HUES64 (cell line): ENCODE data around the gene TAS2R13.

Source experiments
- H3K27ac ChIP-seq: 2 replicates; pipeline ENCODE4 v1.7.0; 2013; ENCODE audit warnings: low read depth, low read length, inconsistent platforms
- H3K27me3 ChIP-seq: 2 replicates; pipeline ENCODE4 v1.6.1; 2013; ENCODE audit warnings: mild to moderate bottlenecking, low read length; ENCODE audit not compliant: insufficient read depth
- H3K36me3 ChIP-seq: 2 replicates; pipeline ENCODE4 v1.6.1; 2013; ENCODE audit warnings: mild to moderate bottlenecking, low read length; ENCODE audit not compliant: insufficient read depth
- H3K4me1 ChIP-seq: 2 replicates; pipeline ENCODE4 v1.6.1; 2013; ENCODE audit warnings: mild to moderate bottlenecking, low read length, moderate library complexity; ENCODE audit not compliant: insufficient read depth
- H3K4me3 ChIP-seq: 2 replicates; pipeline ENCODE4 v1.5.1; 2013; ENCODE audit warnings: mild to moderate bottlenecking, low read length, moderate library complexity
- H3K9ac ChIP-seq: 2 replicates; pipeline ENCODE4 v1.6.1; 2013; ENCODE audit warnings: mild to moderate bottlenecking, low read depth, low read length
- H3K9me3 ChIP-seq: 2 replicates; pipeline ENCODE4 v1.6.1; 2013; ENCODE audit warnings: low read depth, low read length; ENCODE audit not compliant: insufficient read depth
- WGBS: fragments of 150-250, 120-280 bp; methylation state at CpG from one replicate; pipeline ENCODE4 v1.1.7; 2013; ENCODE audit warnings: missing lambda C conversion rate; 5-methylcytosine and 5-hydroxymethylcytosine counted together

Gene TAS2R13

GRCh38 chr12:10873378-10873777 lies 36.0 kb downstream of the TAS2R13 start:
- no peak overlapping the region for H3K27ac ChIP-seq

GRCh38 chr12:10867381-10867780 lies 42.0 kb downstream of the TAS2R13 start:
- H3K27ac ChIP-seq, result no peak overlapping the region
- H3K4me3 ChIP-seq, result no peak overlapping the region
- no peaks in the 10 kb centered on the region for H3K4me1 ChIP-seq
- 93% methylated on average over 2 of the region's 2 CpGs for WGBS
- no peak overlapping the region for H3K9ac ChIP-seq
- no peaks in the 10 kb centered on the region for H3K27me3 ChIP-seq
- no peaks in the 10 kb centered on the region for H3K36me3 ChIP-seq
- H3K9me3 ChIP-seq, result 0 out of 2 replicates have a peak, but pooled peaks cover 3% of the 10 kb centered on the region

More at GRCh38 chr12:10873378-10873777, 36.0 kb downstream of the TAS2R13 start:
- no peaks in the 10 kb centered on the region for H3K9me3 ChIP-seq
- H3K4me1 ChIP-seq, result no peaks in the 10 kb centered on the region
- WGBS, result 86% methylated on average over 2 of the region's 2 CpGs
- H3K9ac ChIP-seq, result no peak overlapping the region
- no peaks in the 10 kb centered on the region for H3K27me3 ChIP-seq
- no peak overlapping the region for H3K4me3 ChIP-seq
- peaks cover 10% of the 10 kb centered on the region; the same call in 1 of the 2 replicates for H3K36me3 ChIP-seq

- H3K9ac ChIP-seq, result no peak overlapping the region
- no peaks in the 10 kb centered on the region for H3K27me3 ChIP-seq
- no peak overlapping the region for H3K4me3 ChIP-seq
- no peaks in the 10 kb centered on the region for H3K4me1 ChIP-seq
- H3K27ac ChIP-seq, result no peak overlapping the region
- H3K9me3 ChIP-seq, result 0 out of 2 replicates have a peak, but pooled peaks cover 5% of the 10 kb centered on the region
- WGBS, result no CpG with 5 or more reads among the region's 2 CpGs
- no peaks in the 10 kb centered on the region; the same call in 1 of the 2 replicates for H3K36me3 ChIP-seq
These were observed 45.7 kb downstream of the TAS2R13 start for GRCh38 chr12:10863512-10864218.

GRCh38 chr12:10861366-10861765 lies 48.0 kb downstream of the TAS2R13 start:
- no peak overlapping the region for H3K4me3 ChIP-seq
- WGBS, result 92% methylated on average over 2 of the region's 2 CpGs
- H3K4me1 ChIP-seq, result no peaks in the 10 kb centered on the region
- peaks cover 21% of the 10 kb centered on the region for H3K9me3 ChIP-seq
- no peak overlapping the region for H3K27ac ChIP-seq
- peaks cover 5% of the 10 kb centered on the region; the same call in 1 of the 2 replicates for H3K36me3 ChIP-seq
- H3K27me3 ChIP-seq, result no peaks in the 10 kb centered on the region
- no peak overlapping the region for H3K9ac ChIP-seq
